IMR-90 (cell line): ENCODE measurements around the gene STPG1.

Source experiments
- CTCF ChIP-seq: conservative IDR thresholded peaks from 2 replicates; pipeline ENCODE4 v1.5.1; 2012; ENCODE audit warnings: mild to moderate bottlenecking, low read depth, low read length, improper control_type of control experiment
- SMC3 ChIP-seq: fragments of 150-350 bp; IDR thresholded peaks from 2 replicates; pipeline ENCODE4 v1.6.1; 2016; ENCODE audit warnings: low read depth, mild to moderate bottlenecking, antibody characterized with exemption, low read length, moderate library complexity

- TF ChIP-seq CTCF (no peak), SMC3 (no peak)
Observed at GRCh38 chr1:24438423-24438901, 24.9 kb upstream of the STPG1 start.
